Dermis blood vessel endothelial cell (primary cell): ENCODE results near the gene KLHL40. TPM values are rescaled to one million over a fixed set of nuclear protein-coding genes. Genes with fewer than 3 reads are reported as not detected.

Source experiments
- total RNA-seq: library from RNA; depleted of rRNA; stranded (reverse); fragments of >200 nt; gene quantifications from 2 replicates; pipeline ENCODE4 v1.2.3, GENCODE V29; 2014

KLHL40 gene
- total RNA-seq, 1 donor from 2014 or later = 0.17 TPM

Other genes with a start within 250 kb of the KLHL40 start
- 0.23 and 0.85 TPM in 2 replicates for gene VIPR1, start 182.9 kb upstream of the KLHL40 start, total RNA-seq
- 104 and 114 TPM in 2 replicates for gene SEC22C, start 103.6 kb upstream of the KLHL40 start, total RNA-seq
- gene SS18L2, start 94.7 kb upstream of the KLHL40 start, total RNA-seq = 23.4 and 46.5 TPM in 2 replicates
- 61.7 and 133 TPM in 2 replicates for gene NKTR, start 84.9 kb upstream of the KLHL40 start, total RNA-seq
- gene ZBTB47, start 31.8 kb upstream of the KLHL40 start, total RNA-seq = 13.9 and 19.6 TPM in 2 replicates
- gene HHATL, start 17.3 kb downstream of the KLHL40 start, total RNA-seq = not detected in 2 replicates
- gene CCDC13, start 87.7 kb downstream of the KLHL40 start, total RNA-seq = 0.28 and 1.0 TPM in 2 replicates
- 110 and 112 TPM in 2 replicates for gene HIGD1A, start 119.0 kb downstream of the KLHL40 start, total RNA-seq
- 11.2 and 13.3 TPM in 2 replicates for gene ACKR2, start 123.9 kb downstream of the KLHL40 start, total RNA-seq
- gene CYP8B1, start 190.3 kb downstream of the KLHL40 start, total RNA-seq = not detected in 2 replicates
- 1.5 and 2.4 TPM in 2 replicates for gene ZNF662, start 220.6 kb downstream of the KLHL40 start, total RNA-seq